Astrocyte (in vitro differentiated cells and primary cell): Measurements from ENCODE around the gene SBF2. TPM values are rescaled to one million over a fixed set of nuclear protein-coding genes. Genes with fewer than 3 reads are reported as not detected.
"Not testable (repeated sequence)": the region's sequence is repeated elsewhere in the genome, so short reads cannot be mapped to it uniquely, and the experiment has no call there.

Experiments
- DNase-seq: peaks from one replicate; pipeline ENCODE4 v3.0.0-alpha.2; 2010; ENCODE audit warnings: low read depth
- FAIRE-seq: peaks from 2 replicates; lab custom pipeline; 2011; peaks lifted over from hg19 to GRCh38; lab: Jason Lieb, UNC
- H2AFZ ChIP-seq: 2 replicates; pipeline ENCODE4 v1.6.0; 2012; ENCODE audit warnings: low read depth, low read length, inconsistent platforms
- H3K27ac ChIP-seq: 2 replicates; pipeline ENCODE4 v1.5.1; 2011; ENCODE audit warnings: low read depth, low read length, inconsistent platforms
- H3K27me3 ChIP-seq: 2 replicates; pipeline ENCODE4 v1.6.0; 2011; ENCODE audit warnings: low read length, inconsistent platforms; ENCODE audit not compliant: insufficient read depth
- H3K36me3 ChIP-seq: 2 replicates; pipeline ENCODE4 v1.5.1; 2011; ENCODE audit warnings: low read length, inconsistent platforms; ENCODE audit not compliant: insufficient read depth
- H3K4me1 ChIP-seq: 2 replicates; pipeline ENCODE4 v1.5.1; 2011; ENCODE audit warnings: low read length, inconsistent platforms; ENCODE audit not compliant: insufficient read depth
- H3K4me2 ChIP-seq: 2 replicates; pipeline ENCODE4 v1.6.0; 2012; ENCODE audit warnings: low read length, inconsistent platforms
- H3K4me3 ChIP-seq: 2 replicates; pipeline ENCODE4 v1.5.1; 2011; ENCODE audit warnings: low read depth, mild to moderate bottlenecking, low read length, inconsistent platforms; ENCODE audit not compliant: insufficient read depth
- H3K79me2 ChIP-seq: 2 replicates; pipeline ENCODE4 v1.6.0; 2012; ENCODE audit warnings: mild to moderate bottlenecking, low read length, inconsistent platforms; ENCODE audit not compliant: insufficient read depth
- H3K9ac ChIP-seq: 2 replicates; pipeline ENCODE4 v1.6.0; 2012; ENCODE audit warnings: mild to moderate bottlenecking, low read length, inconsistent platforms
- H3K9me3 ChIP-seq: 2 replicates; pipeline ENCODE4 v1.5.1; 2012; ENCODE audit warnings: low read depth, mild to moderate bottlenecking, low read length, inconsistent platforms; ENCODE audit not compliant: insufficient read depth
- H4K20me1 ChIP-seq: 2 replicates; pipeline ENCODE4 v1.6.0; 2012; ENCODE audit warnings: low read length, inconsistent platforms; ENCODE audit not compliant: insufficient read depth
- H3K27ac Mint-ChIP-seq: one replicate; pipeline ENCODE4 v1.8.0; 2021; ENCODE audit warnings: mild to moderate bottlenecking, mixed read lengths; ENCODE audit not compliant: unreplicated experiment
- H3K27me3 Mint-ChIP-seq: one replicate; pipeline ENCODE4 v1.8.0; 2021; ENCODE audit warnings: low read depth, mixed read lengths; ENCODE audit not compliant: unreplicated experiment
- H3K36me3 Mint-ChIP-seq: one replicate; pipeline ENCODE4 v1.8.0; 2021; ENCODE audit warnings: low read depth, mixed read lengths; ENCODE audit not compliant: unreplicated experiment
- H3K4me1 Mint-ChIP-seq: one replicate; pipeline ENCODE4 v1.8.0; 2021; ENCODE audit warnings: low read depth, mixed read lengths; ENCODE audit not compliant: unreplicated experiment
- H3K4me3 Mint-ChIP-seq: one replicate; pipeline ENCODE4 v1.8.0; 2021; ENCODE audit warnings: mild to moderate bottlenecking, moderate library complexity, mixed read lengths; ENCODE audit not compliant: unreplicated experiment
- H3K9me3 Mint-ChIP-seq: one replicate; pipeline ENCODE4 v1.8.0; 2021; ENCODE audit warnings: mild to moderate bottlenecking, mixed read lengths; ENCODE audit not compliant: unreplicated experiment
- EZH2 ChIP-seq: IDR thresholded peaks from 2 replicates; pipeline ENCODE4 v1.6.1; 2012; ENCODE audit warnings: mild to moderate bottlenecking, low read length, inconsistent platforms; ENCODE audit not compliant: insufficient read depth
- total RNA-seq: library from RNA; stranded (reverse); gene quantifications from 2 replicates; pipeline ENCODE4 v1.2.1, GENCODE V29; 2021
- TF ChIP-seq, protein P1 (sequence below): IDR thresholded peaks from 2 replicates; pipeline ENCODE4 v1.5.1; 2011; ENCODE audit warnings: low read depth, mild to moderate bottlenecking, inconsistent platforms, low read length, moderate library complexity; ENCODE audit not compliant: insufficient read depth

SBF2 gene
- total RNA-seq, 1 donor from 2014 or later: 50.0 TPM

DNA sequence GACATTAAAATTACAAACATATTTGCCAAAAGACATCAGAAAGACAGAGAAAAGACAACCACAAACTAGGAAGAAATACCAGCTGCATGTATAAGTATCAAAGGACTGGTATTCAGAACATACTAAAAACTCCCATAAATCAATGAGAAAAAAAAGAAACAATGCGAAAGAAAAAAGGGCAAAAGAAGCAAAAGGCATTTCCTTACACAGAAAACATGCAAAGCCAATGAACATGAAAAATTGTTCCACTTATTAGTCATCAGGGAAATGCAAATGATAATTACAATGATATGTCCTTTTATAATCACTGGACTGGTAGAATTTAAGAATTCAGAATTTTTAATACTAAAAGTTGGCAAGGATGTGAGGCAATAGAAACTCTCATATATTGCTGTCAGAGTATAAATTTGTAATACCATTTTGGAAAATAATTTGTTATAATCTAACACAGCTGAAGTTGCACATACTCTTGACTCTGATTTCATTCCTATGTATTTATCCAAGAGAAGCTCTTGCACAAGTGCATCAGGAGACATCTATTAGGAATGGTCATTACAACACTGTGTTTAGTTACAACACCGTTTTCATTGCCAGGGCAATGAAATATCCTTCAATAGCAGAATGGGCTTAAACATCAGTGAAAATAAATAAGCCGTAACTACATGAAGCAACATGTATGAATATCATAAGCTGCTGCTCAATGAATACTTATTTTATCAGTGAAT, 350.5 kb downstream of the SBF2 start:
- Histone ChIP-seq H3K27ac (no peak overlapping the region), H3K36me3 (no peaks in the 10 kb centered on the region), H3K4me1 (no peaks in the 10 kb centered on the region), H2AFZ (no peak overlapping the region), H3K4me3 (no peak overlapping the region), H3K9me3 (no peaks in the 10 kb centered on the region), H3K9ac (no peak overlapping the region), H3K4me2 (no peak overlapping the region), H3K79me2 (no peaks in the 10 kb centered on the region), H4K20me1 (no peaks in the 10 kb centered on the region), H3K27me3 (no peaks in the 10 kb centered on the region)
- peaks cover 5% of the 10 kb centered on the region for H3K9me3 Mint-ChIP-seq
- H3K27me3 Mint-ChIP-seq: no peaks in the 10 kb centered on the region
- H3K4me3 Mint-ChIP-seq: no peak overlapping the region
- DNase-seq (peak; percentile 64), FAIRE-seq (no peak)
- H3K36me3 Mint-ChIP-seq: peaks cover 4% of the 10 kb centered on the region
- TF ChIP-seq, protein P1, sequence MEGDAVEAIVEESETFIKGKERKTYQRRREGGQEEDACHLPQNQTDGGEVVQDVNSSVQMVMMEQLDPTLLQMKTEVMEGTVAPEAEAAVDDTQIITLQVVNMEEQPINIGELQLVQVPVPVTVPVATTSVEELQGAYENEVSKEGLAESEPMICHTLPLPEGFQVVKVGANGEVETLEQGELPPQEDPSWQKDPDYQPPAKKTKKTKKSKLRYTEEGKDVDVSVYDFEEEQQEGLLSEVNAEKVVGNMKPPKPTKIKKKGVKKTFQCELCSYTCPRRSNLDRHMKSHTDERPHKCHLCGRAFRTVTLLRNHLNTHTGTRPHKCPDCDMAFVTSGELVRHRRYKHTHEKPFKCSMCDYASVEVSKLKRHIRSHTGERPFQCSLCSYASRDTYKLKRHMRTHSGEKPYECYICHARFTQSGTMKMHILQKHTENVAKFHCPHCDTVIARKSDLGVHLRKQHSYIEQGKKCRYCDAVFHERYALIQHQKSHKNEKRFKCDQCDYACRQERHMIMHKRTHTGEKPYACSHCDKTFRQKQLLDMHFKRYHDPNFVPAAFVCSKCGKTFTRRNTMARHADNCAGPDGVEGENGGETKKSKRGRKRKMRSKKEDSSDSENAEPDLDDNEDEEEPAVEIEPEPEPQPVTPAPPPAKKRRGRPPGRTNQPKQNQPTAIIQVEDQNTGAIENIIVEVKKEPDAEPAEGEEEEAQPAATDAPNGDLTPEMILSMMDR: no peak
- no peak for TF ChIP-seq EZH2
- peaks cover 2% of the 10 kb centered on the region for H3K4me1 Mint-ChIP-seq
- no peak overlapping the region for H3K27ac Mint-ChIP-seq

DNA sequence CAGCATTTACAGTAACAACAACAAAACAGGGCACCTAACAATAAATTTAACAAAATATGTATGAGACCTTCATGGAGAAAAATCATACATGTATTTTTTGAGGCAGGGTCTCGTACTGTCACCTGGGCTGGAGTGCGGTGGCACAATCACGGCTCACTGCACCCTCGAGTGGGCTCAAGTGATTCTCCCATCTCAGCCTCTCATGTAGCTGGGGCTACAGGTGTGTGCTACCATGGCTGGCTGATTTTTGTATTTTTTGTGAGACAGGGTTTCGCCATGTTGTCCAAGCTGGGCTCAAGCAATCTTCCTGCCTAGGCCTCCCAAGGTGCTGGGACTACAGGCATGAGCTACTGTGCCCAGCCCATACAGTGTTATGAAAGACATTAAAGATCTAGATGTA, 352.0 kb downstream of the SBF2 start:
- no peaks in the 10 kb centered on the region for H3K27me3 Mint-ChIP-seq
- Histone ChIP-seq H3K4me3 (no peak overlapping the region), H3K27me3 (no peaks in the 10 kb centered on the region), H3K79me2 (no peaks in the 10 kb centered on the region), H3K9me3 (no peaks in the 10 kb centered on the region), H3K36me3 (no peaks in the 10 kb centered on the region), H3K4me2 (no peak overlapping the region), H2AFZ (no peak overlapping the region), H3K4me1 (no peaks in the 10 kb centered on the region), H3K9ac (no peak overlapping the region), H3K27ac (no peak overlapping the region), H4K20me1 (no peaks in the 10 kb centered on the region)
- TF ChIP-seq, protein P1: no peak
- no peak for TF ChIP-seq EZH2
- no peak overlapping the region for H3K27ac Mint-ChIP-seq
- H3K9me3 Mint-ChIP-seq: peaks cover 5% of the 10 kb centered on the region
- H3K36me3 Mint-ChIP-seq: peaks cover 4% of the 10 kb centered on the region
- no peak overlapping the region for H3K4me3 Mint-ChIP-seq
- FAIRE-seq: no peak
- no peak for DNase-seq
- peaks cover 2% of the 10 kb centered on the region for H3K4me1 Mint-ChIP-seq

DNA sequence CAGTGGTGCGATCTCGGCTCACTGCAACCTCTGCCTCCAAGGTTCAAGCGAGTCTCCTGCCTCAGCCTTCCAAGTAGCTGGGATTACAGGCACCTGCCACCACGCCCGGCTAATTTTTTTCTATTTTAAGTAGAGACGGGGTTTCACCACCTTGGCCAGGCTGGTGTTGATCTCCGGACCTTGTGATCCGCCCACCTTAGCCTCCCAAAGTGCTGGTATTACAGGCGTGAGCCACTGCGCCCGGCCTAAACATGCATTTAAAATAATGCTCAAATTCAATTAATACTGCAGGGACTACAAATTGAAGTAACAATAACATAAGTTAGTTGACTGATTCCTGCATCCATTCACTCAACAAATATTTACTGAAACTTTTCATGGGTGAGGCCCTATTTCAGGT, 354.9 kb downstream of the SBF2 start:
- not testable (repeated sequence) for DNase-seq, H3K4me1 ChIP-seq, H3K9ac ChIP-seq, H3K36me3 ChIP-seq, H3K4me1 Mint-ChIP-seq, H3K27ac Mint-ChIP-seq, H2AFZ ChIP-seq, H3K79me2 ChIP-seq, H3K4me3 Mint-ChIP-seq, H3K27ac ChIP-seq, H3K9me3 ChIP-seq, H3K4me2 ChIP-seq, H3K27me3 ChIP-seq, H3K4me3 ChIP-seq, FAIRE-seq, H4K20me1 ChIP-seq, H3K27me3 Mint-ChIP-seq, H3K36me3 Mint-ChIP-seq
- peaks cover 11% of the 10 kb centered on the region for H3K9me3 Mint-ChIP-seq
